Measurements from ENCODE around the gene HOXB3.

HOXB3 gene

DNA sequence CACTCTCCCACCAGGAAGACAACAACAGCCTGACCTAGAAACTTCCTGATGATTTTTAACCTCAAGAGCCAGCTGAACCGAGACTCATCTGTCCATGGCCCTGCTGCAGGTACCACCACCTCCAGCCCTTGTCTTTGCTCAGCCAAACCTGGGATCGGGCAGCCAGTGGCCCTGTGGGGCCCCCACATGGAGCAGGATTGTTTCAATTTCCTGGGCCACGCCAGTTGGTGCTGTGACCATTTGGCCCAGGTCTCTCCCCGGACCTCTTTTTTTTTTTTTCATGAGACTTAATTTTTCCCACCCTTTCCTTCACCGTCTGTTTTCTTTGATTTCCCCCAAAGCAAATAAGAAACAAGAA, 36.9 kb downstream of the HOXB3 start:
- no peak for DNase-seq

DNA sequence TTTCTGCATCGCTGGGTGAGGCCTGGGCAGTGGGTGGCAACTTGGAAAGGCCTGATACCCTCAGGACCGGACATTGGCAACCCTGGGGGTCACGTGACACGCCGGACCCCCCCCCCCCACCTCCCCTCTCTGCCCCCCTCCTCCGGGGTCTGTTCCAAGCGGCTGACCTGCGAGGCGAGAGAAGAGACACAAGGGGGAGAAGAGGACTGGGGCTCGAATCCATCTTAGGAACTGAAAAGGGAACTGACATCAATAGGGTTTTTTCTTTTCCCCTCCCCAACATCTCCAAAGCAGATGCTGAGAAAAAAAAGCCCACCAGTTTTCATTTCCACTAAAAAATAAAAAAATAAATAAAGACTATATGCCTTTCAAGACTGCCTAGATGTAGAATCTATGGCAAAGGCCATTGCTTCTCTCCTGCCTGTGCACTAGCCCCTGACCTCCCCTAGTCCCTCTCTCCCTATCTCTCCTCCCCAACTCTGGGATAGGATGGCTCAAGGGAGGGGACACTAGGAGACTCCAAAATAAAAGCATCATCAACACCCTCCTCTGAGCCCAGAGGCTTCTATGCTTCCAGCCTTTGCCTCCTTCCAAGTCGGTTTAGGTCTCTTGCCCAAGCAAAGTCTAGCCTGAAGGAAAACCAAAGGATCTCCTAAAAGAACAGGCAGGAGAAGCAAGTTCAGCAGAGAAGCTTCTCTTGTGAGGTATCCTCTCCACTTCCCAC, 37.4 kb downstream of the HOXB3 start:
- DNase-seq, result no peak

- no peak for DNase-seq
Observed at GRCh38 chr17:48551596-48552465, 38.2 kb downstream of the HOXB3 start.

- no peak for DNase-seq
Observed at GRCh38 chr17:48551214-48551555, 38.9 kb downstream of the HOXB3 start.

DNA sequence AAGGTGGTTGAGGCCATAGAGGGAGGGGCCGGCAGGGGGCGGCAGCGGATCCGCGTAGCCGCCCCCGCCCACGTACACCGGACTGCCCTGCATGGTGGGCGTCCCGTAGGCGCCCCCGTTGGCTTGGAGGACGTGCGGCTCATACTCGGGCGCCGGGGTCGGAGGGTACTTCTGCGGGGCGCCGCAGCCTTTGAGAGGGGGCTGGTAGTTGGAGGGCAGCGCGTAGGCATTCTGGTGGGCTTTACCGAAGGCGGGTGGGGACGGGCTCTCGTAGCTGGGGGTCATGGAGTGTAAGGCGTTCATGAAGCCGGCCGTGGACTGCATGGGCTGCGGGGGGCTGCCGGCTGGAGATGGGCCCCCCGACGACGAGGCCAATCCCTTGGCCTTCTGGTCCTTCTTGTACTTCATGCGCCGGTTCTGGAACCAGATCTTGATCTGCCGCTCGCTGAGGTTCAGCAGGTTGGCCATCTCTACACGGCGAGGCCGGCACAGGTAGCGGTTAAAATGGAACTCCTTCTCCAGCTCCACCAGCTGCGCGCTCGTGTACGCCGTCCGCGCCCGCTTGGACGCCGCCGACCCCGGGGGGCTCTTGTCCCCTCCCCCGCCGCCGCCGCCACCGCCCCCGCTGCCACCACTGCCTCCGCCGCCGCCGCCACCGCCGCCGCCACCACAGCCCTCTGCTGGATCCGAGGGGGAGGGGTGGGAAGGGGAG, 39.4 kb downstream of the HOXB3 start:
- no peak for DNase-seq

DNA sequence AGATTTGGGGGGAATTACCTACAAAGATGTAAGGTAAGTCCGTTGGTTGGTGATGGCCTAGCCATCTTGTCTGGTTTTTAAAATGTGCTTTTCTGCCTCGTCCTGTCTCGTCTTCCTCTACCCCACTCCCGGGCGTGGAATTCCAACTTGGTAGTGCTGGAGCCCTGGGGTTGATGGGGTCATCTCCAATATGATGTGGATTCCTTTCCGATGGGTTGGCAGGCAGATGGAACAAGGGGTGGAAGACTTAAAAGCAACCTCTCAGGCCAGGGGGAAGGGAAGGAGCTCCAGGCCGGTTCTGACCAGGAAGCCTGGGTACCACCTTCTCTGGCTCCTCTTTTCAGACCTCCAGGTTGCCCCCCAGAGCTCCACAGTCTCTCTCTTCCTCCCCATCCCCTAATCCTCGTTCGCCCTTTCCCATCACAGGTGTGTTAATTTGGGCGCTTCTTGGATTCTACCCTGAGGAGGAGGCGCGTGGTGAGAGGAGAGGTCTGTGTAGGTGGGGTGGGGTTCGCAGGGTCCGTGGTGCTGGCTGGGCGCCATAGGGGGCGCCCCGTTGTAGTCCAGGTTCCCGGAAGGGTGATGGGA, 40.0 kb downstream of the HOXB3 start:
- DNase-seq, result no peak

DNA sequence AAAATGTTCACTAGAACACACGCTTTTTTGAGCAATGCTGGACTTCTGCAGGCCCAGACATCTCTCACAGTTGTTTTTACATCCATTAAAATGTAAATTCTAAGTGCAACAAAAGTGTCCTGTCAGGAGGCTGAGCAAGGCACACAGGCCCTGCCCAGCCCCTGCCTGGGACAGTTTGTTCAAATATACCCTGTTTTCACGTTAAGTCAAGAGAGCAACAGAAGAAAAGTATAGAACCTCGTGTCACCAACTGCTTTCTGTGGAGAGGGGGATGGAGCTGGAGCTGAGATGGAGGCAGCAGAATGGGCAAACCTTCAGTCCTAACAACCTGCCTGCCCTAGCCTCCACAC, 40.8 kb downstream of the HOXB3 start:
- no peak for DNase-seq

- DNase-seq, result no peak
Observed at GRCh38 chr17:48548523-48549280, 41.3 kb downstream of the HOXB3 start.

DNA sequence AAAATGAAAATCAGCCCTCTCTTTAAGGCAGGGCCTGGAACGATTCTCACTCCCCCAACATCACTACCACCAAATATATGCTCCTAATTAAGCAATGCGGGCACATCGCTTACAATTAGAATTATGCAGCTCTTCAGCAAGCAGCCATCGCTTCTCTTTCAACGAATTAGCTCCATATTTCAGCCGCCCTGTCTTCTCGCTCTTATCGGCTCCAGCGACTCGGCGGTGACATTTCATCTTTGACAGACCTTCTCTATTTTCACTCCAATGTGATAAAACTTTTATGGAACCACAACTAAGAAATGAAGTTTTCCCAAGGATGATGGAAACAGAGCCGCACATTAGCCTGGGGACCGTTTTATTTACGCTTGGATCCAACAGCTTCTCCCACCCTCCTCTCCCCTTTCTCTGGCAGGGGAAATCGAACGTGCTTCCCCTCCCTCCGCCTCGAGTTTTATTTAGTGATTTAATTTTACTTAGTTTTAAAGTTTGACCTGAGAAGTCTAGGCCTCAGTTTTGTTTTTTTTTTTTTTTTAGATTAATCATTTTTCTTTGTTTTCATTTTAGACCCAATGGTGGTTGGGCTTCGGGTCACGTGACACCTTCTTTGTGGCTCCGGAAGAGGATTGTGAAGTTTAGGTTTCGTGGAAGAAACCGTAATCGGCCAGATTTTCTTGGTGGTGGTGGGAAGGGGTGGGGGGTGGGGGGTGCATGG, 42.1 kb downstream of the HOXB3 start:
- DNase-seq, result peak; percentile 36 to 51

- no peak for DNase-seq
Observed at GRCh38 chr17:48546924-48547807, 42.9 kb downstream of the HOXB3 start.

GRCh38 chr17:48546137-48546923, 43.7 kb downstream of the HOXB3 start:
- DNase-seq, result no peak

DNA sequence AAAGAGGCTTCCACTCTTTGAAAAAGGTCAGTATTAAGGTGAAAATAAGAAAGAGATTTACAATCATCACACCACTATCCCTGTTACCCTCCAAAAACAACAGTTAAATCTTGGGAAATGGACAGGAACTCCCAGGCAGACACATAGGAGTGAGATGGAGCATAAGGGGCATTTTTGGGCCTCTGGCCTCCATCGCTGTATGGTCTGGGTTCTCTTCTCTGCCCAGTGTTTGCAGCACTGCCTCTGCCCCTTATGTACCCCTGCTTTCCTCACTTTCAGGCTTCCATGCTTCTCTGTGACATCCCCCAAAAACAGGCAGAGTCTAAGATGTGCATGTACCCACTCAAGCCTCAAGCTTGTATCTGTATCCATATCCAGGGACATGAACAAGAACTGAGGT, 44.5 kb downstream of the HOXB3 start:
- DNase-seq, result no peak

DNA sequence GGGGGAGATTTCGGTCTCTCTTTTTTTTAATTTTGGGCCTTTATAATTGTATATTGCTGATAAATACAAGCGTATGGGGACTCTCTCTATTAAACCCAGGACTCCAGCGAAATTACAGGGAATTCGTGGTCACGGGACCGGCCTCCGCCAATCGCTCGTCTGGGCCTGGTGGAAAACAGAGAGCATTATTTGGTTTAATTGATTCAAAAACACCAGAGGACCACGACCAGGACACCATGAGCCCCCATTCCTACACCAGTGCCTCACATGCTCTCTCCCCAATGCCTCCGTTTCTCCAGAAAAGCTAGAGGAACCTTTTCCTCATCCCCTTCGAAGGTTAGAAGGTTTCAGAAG, 45.0 kb downstream of the HOXB3 start, which contains the start of gene HOXB2:
Gene HOXB2 (minus strand): TSS at position 88 of the 354 bp plus-strand sequence. CDS start 198 bp downstream, outside the sequence.
- DNase-seq, result no peak

DNA sequence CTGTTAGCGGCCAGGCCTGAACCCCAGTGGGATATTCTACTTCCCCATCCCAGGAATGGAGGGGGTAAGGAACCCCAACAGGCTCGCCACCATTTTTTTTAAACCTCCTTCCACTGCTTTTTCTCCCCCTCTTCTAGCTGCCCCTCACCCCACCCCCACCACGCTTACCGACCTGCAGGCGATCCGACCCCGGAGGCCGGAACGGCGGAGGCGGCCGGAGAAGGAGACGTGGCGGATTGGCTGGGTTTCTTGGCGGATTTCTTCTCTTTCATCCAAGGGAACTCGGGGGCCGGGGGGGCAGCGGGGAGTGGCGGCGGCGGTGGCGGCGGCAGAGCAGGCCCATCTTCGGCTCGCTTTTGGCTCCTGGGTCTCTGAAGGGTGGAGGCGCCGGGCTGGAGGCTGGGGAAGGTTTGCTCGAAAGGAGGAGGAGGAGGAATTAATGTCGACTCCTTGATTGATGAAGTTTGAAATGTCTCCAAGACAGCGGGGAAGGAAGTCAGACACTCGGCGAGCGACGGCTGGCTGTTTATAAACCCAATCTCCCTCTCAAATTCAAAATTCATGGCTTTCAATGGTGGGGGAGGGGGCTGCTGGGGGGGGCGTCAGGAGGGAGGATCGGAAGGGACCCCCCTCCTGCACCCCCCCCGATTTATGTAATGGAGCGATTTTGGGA, 45.6 kb downstream of the HOXB3 start:
- peak; percentile 50 to 54 for DNase-seq

GRCh38 chr17:48543854-48544348, 46.1 kb downstream of the HOXB3 start:
- DNase-seq, result peak; percentile 54 to 64

DNA sequence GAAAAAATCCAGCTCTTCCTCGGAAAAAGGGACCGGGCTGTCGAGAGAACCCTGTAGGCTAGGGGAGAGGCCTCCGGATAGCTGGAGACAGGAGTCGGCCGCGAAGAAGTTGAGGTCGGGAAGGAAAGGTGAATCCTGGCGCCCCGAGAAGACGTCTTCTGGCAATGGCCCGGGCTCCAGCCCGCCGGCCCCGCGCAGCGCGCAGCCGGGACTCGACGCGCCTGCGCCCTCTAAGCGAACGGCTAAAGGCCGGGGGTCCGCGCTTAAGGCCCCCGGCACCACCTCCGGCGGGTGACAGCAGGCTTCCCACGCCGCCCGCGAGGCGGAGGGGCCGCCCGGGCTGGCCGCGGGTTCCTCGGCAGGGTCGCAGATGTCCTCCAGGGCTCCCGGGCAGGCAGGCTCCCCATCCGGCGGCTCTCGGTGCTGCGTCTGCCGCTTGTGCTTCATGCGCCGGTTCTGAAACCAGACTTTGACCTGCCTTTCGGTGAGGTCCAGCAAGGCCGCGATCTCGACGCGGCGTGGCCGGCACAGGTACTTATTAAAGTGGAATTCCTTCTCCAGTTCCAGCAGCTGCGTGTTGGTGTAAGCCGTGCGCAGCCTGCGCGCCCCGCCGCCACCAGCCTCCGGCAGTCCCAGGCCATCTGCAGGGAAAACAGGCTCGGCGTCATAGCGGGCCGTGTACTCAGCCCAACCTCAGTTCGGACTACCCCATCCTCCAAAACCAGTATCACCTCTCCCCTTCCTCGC, 46.8 kb downstream of the HOXB3 start:
- peak; percentile 56 to 71 for DNase-seq

DNA sequence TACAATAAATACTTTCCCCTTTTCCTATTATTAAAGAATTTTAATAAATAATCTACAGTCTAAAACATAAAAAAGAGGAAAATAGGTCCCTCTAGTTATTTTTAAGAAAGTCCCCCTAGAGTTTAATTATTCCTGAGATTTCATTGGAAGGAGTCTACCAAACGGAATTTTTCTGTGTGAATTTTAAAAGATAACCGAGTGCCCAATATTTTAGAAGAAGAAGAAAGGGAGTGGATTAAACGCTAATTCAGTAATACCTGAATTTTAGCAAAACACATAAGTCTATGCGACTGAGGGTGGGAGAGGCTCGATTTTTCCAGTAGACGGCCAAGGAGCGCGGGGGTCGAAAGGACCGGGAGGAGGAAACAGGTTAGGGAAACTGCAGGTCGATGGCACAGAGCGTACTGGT, 47.3 kb downstream of the HOXB3 start:
- no peak for DNase-seq

GRCh38 chr17:48542114-48542656, 47.9 kb downstream of the HOXB3 start:
- DNase-seq, result peak; percentile 37 to 41
